Activated CD8-positive, alpha-beta T cell treated with anti-CD3 and anti-CD28 coated beads for 36 hours (primary cell): Measurements from ENCODE around the gene VANGL2. TPM values are rescaled to one million over a fixed set of nuclear protein-coding genes. Genes with fewer than 3 reads are reported as not detected.

Source experiments
- ATAC-seq: fragments of 200-7000 bp; cut with Tn5 transposase; one replicate; pipeline ENCODE4 v1.10.0; 2021; ENCODE audit warnings: mild to moderate bottlenecking, moderate library complexity
- CTCF ChIA-PET: fragments of 350-600 bp; sonication (Branson Sonifier 250); formaldehyde crosslinking; loops from one replicate; lab custom pipeline; 2021; ENCODE audit warnings: antibody characterized with exemption; lab: Charles Lee
- POLR2A ChIA-PET: fragments of 350-600 bp; sonication (Branson Sonifier 250); formaldehyde crosslinking; loops from one replicate; lab custom pipeline; 2021; ENCODE audit warnings: antibody characterized with exemption; lab: Charles Lee
- DNase-seq: peaks from one replicate; pipeline ENCODE4 v3.0.0-alpha.2; 2020
- H3K27ac Mint-ChIP-seq: one replicate; pipeline ENCODE4 v1.8.0; 2021; ENCODE audit warnings: mild to moderate bottlenecking, mixed read lengths
- H3K27me3 Mint-ChIP-seq: one replicate; pipeline ENCODE4 v1.8.0; 2021; ENCODE audit warnings: mixed read lengths
- H3K36me3 Mint-ChIP-seq: one replicate; pipeline ENCODE4 v1.8.0; 2021; ENCODE audit warnings: low read depth, mixed read lengths
- H3K4me1 Mint-ChIP-seq: one replicate; pipeline ENCODE4 v1.8.0; 2021; ENCODE audit warnings: low read depth, mixed read lengths
- H3K4me3 Mint-ChIP-seq: one replicate; pipeline ENCODE4 v1.8.0; 2021; ENCODE audit warnings: mild to moderate bottlenecking, moderate library complexity, mixed read lengths
- H3K9me3 Mint-ChIP-seq: one replicate; pipeline ENCODE4 v1.8.0; 2021; ENCODE audit warnings: mixed read lengths
- intact Hi-C: fragments of 100-400 bp; cut with micrococcal nuclease; formaldehyde crosslinking; loops from one replicate; pipeline ENCODE4 v1.10.0; 2022
- total RNA-seq, 2 experiments: library from RNA; stranded (reverse); gene quantifications; one replicate each; pipeline ENCODE4 v1.2.3, GENCODE V29; 2021
- TF ChIP-seq, protein P1 (sequence below): fragments of 200-600 bp; IDR thresholded peaks from one replicate; pipeline ENCODE4 v1.8.0; 2022; ENCODE audit warnings: antibody characterized with exemption, mild to moderate bottlenecking

VANGL2 gene
- total RNA-seq, 2 experiments from 2014 or later = 0.16 to 0.40 TPM

DNA sequence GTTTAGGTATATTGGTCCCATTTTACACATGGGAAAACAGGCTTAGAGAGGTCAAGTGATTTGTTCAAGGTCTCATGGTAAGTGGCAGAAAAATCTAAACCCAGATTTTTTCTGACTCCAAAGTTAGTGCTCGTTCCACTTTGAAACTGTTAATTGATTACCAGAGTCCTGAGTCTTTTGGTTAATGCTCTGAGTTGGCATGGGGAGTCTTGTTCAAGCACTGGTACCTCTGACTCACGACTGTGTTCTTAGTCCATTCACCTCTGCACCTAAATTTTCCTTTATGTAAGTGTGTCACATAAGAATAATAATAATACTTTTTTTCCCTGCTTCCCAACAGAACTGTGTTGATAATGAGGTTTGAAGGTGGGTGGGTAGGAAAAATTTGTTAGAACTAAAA, 59.3 kb downstream of the VANGL2 start:
- Mint-ChIP-seq H3K4me3 (peak overlapping the region; percentile 67), H3K27me3 (no peaks in the 10 kb centered on the region)

DNA sequence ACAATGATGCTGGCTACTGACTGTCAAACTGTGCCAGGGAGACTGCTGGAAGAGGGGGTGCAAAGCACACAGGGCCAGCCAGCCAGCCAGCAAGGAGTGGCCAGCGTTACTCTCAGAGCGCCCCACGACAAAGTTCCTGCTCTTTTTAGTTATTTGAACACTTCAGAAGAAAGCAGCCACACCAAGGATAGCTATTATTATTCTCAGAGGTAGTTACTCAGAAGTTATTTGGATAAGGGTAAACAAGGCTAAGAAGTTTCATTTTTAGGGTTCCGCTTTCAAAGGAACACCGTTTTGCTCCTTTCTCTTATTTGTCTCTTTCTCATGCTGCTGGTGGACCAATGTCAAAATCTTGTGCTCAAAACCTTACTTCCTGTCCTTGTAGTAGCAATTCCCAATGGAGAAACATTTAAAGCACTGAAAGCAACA, 59.9 kb downstream of the VANGL2 start:
- peak; percentile 22 for ATAC-seq
- Mint-ChIP-seq H3K9me3 (no peaks in the 10 kb centered on the region), H3K4me1 (peaks cover 85% of the 10 kb centered on the region), H3K27ac (peak overlapping the region; percentile 98), H3K36me3 (peaks cover 13% of the 10 kb centered on the region), H3K4me3 (peak overlapping the region; percentile 67), H3K27me3 (no peaks in the 10 kb centered on the region)
- ChIA-PET POLR2A (interaction anchor here (0.9 to 1.3 kb wide), 2 partner anchors 9 to 61 kb away, joined by 3 to 4 read pairs; no protein-coding TSS in a partner anchor), CTCF (interaction anchor here (1.4 to 3.2 kb wide), 2 partner anchors 10 to 24 kb away, joined by 4 to 14 read pairs; no protein-coding TSS in a partner anchor)
- DNase-seq = no peak
- intact Hi-C loops = loop anchor here (5.0 kb wide), 1 partner anchor 182 kb away; no protein-coding TSS in a partner anchor
- TF ChIP-seq, protein P1, sequence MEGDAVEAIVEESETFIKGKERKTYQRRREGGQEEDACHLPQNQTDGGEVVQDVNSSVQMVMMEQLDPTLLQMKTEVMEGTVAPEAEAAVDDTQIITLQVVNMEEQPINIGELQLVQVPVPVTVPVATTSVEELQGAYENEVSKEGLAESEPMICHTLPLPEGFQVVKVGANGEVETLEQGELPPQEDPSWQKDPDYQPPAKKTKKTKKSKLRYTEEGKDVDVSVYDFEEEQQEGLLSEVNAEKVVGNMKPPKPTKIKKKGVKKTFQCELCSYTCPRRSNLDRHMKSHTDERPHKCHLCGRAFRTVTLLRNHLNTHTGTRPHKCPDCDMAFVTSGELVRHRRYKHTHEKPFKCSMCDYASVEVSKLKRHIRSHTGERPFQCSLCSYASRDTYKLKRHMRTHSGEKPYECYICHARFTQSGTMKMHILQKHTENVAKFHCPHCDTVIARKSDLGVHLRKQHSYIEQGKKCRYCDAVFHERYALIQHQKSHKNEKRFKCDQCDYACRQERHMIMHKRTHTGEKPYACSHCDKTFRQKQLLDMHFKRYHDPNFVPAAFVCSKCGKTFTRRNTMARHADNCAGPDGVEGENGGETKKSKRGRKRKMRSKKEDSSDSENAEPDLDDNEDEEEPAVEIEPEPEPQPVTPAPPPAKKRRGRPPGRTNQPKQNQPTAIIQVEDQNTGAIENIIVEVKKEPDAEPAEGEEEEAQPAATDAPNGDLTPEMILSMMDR = no peak

More for the DNA sequence above, 59.3 kb downstream of the VANGL2 start:
- peaks cover 86% of the 10 kb centered on the region for H3K4me1 Mint-ChIP-seq
- intact Hi-C loops = loop anchor here (5.0 kb wide), 1 partner anchor 183 kb away; no protein-coding TSS in a partner anchor
- ChIA-PET CTCF (interaction anchor here (3.2 kb wide), 1 partner anchor 10 kb away, joined by 14 read pairs; no protein-coding TSS in a partner anchor), POLR2A (interaction anchor here (1.1 to 1.3 kb wide), 2 partner anchors 62 to 337 kb away, joined by 3 read pairs; no protein-coding TSS in a partner anchor)
- ATAC-seq = peak; percentile 54
- H3K27ac Mint-ChIP-seq = peak overlapping the region; percentile 98
- no peak for DNase-seq
- TF ChIP-seq, protein P1 = no peak
- no peaks in the 10 kb centered on the region for H3K9me3 Mint-ChIP-seq
- H3K36me3 Mint-ChIP-seq = peaks cover 9% of the 10 kb centered on the region

DNA sequence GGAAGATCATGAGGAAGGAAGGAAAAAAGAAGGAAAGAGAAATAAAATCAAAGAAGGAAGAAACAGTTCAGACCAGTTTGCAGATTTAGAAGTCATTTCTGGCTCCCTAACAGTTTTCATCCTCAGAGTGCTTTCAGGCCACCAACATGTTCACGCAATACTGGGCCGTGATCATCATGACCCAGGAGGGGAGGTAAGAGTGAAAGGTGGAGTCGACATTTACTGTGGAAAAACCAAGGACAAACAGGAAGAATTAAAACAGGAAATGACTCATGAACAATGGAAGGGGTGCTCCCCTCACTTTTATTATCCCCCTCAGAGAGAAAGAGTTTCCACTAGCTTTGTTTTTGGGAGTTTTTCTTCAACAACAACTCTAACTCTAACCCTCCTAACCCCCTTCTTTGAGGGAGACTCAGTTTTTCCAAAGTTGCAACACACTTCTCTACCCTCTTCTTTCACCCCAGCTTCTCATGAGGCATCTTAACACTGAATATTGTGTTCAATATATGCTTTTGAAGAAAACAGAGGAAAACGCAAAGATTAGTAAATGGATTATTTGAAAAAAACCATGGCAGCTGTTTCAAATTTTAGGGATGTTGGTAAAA, 60.4 kb downstream of the VANGL2 start:
- Mint-ChIP-seq H3K27ac (peak overlapping the region; percentile 98), H3K4me3 (peak overlapping the region; percentile 67), H3K4me1 (peaks cover 85% of the 10 kb centered on the region), H3K9me3 (peaks cover 3% of the 10 kb centered on the region), H3K27me3 (no peaks in the 10 kb centered on the region), H3K36me3 (peaks cover 15% of the 10 kb centered on the region)
- ChIA-PET POLR2A (interaction anchor here (0.7 to 1.3 kb wide), 4 partner anchors 9 to 92 kb away, joined by 3 to 4 read pairs (median 3); no protein-coding TSS in a partner anchor), CTCF (interaction anchor here (0.9 to 3.2 kb wide), 4 partner anchors 9 to 115 kb away, joined by 3 to 14 read pairs (median 6); no protein-coding TSS in a partner anchor)
- ATAC-seq (peak; percentile 72), DNase-seq (peak; percentile 63)
- TF ChIP-seq, protein P1 = no peak
- intact Hi-C loops = loop anchor here (5.0 kb wide), 1 partner anchor 182 kb away; no protein-coding TSS in a partner anchor

DNA sequence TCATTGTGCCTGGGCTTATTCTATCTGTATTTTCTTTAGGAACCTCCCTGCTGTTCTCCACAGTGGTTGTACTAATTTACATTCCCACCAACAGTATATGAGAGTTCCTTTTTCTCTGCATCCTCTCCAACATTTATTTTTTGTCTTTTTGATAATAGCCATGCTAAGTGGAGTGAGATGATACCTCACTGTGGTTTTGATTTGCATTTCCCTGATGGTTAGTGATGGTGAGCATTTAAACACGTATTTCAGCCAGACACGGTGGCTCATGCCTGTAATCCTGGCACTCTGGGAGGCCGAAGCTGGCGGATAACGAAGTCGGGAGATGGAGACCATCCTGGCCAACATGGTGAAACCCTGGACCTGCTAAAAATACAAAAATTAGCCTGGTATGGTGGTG, 64.8 kb downstream of the VANGL2 start:
- Mint-ChIP-seq H3K27ac (peak overlapping the region; percentile 73), H3K4me3 (no peak overlapping the region), H3K4me1 (peaks cover 77% of the 10 kb centered on the region), H3K36me3 (peaks cover 28% of the 10 kb centered on the region), H3K27me3 (no peaks in the 10 kb centered on the region), H3K9me3 (peaks cover 12% of the 10 kb centered on the region)
- ATAC-seq = no peak
- DNase-seq = no peak
- TF ChIP-seq, protein P1 = no peak
- POLR2A ChIA-PET = interaction anchor here (1.0 to 1.4 kb wide), 4 partner anchors 9 to 16 kb away, joined by 3 to 5 read pairs (median 4); no protein-coding TSS in a partner anchor
- intact Hi-C loops = no loop called here
- CTCF ChIA-PET = interaction anchor here (1.7 to 4.3 kb wide), 2 partner anchors 36 to 142 kb away, joined by 4 to 12 read pairs; no protein-coding TSS in a partner anchor
